H1 (cell line): Measurements from ENCODE around the gene SPAG16. TPM values are rescaled to one million over a fixed set of nuclear protein-coding genes. Genes with fewer than 3 reads are reported as not detected.

Experiments used
- CTCF ChIA-PET: fragments of 300-600 bp; sonication (Branson Sonifier 250); formaldehyde crosslinking; loops from one replicate; lab custom pipeline; 2021; ENCODE audit not compliant: partially characterized antibody; lab: Charles Lee
- POLR2A ChIA-PET: fragments of 300-600 bp; sonication (Branson Sonifier 250); formaldehyde crosslinking; loops from one replicate; lab custom pipeline; 2021; ENCODE audit warnings: inconsistent platforms; ENCODE audit not compliant: partially characterized antibody; lab: Charles Lee
- DNase-seq, 2 experiments: peaks; one replicate each; pipeline versions ENCODE4 v3.0.0 to v3.0.0-alpha.2; 2010 to 2022; ENCODE audit warnings: low spot score in 2 of 2, low read depth in 1 of 2, mixed read lengths in 1 of 2
- FAIRE-seq: peaks from 2 replicates; lab custom pipeline; 2011; peaks lifted over from hg19 to GRCh38; lab: Jason Lieb, UNC
- H2AFZ ChIP-seq: 2 replicates; pipeline ENCODE4 v1.8.1; 2012; ENCODE audit warnings: low read length, inconsistent platforms
- H2AK5ac ChIP-seq: 2 replicates; pipeline ENCODE4 v1.6.1; 2013; ENCODE audit warnings: low read depth, low read length
- H2BK120ac ChIP-seq: replicated peaks from 2 replicates; pipeline ENCODE3; 2013; ENCODE audit warnings: low read depth, low read length, inconsistent platforms
- H2BK12ac ChIP-seq: 2 replicates; pipeline ENCODE4 v1.6.1; 2013; ENCODE audit warnings: low read depth, low read length
- H2BK15ac ChIP-seq: 2 replicates; pipeline ENCODE4 v1.6.1; 2013; ENCODE audit warnings: low read length
- H2BK20ac ChIP-seq: 2 replicates; pipeline ENCODE4 v1.6.1; 2013; ENCODE audit warnings: low read length
- H2BK5ac ChIP-seq: 2 replicates; pipeline ENCODE4 v1.6.1; 2013; ENCODE audit warnings: low read depth, low read length
- H3K14ac ChIP-seq: 2 replicates; pipeline ENCODE4 v1.6.1; 2013; ENCODE audit warnings: inconsistent platforms; ENCODE audit not compliant: insufficient read length
- H3K18ac ChIP-seq: 2 replicates; pipeline ENCODE4 v1.6.1; 2013; ENCODE audit warnings: low read length; ENCODE audit errors: extremely low read depth
- H3K23ac ChIP-seq: 2 replicates; pipeline ENCODE4 v1.6.1; 2013; ENCODE audit warnings: inconsistent platforms; ENCODE audit not compliant: insufficient read length
- H3K23me2 ChIP-seq: 2 replicates; pipeline ENCODE4 v1.6.1; 2013; ENCODE audit warnings: low read depth, low read length
- H3K27ac ChIP-seq: 2 replicates; pipeline ENCODE4 v1.6.1; 2011; ENCODE audit warnings: low read depth, low read length, inconsistent platforms
- H3K27me3 ChIP-seq, 4 experiments: replicated peaks in 1 of 4; 1 replicate in 1 of 4; 2 replicates in 3 of 4; pipeline versions ENCODE4 v1.6.1 to v1.8.1; 2011 to 2013; ENCODE audit warnings: low read length in 3 of 4, mild to moderate bottlenecking in 3 of 4, inconsistent platforms in 2 of 4, mixed read lengths in 2 of 4, moderate library complexity in 1 of 4; ENCODE audit not compliant: control insufficient read depth in 3 of 4, insufficient read depth in 3 of 4; ENCODE audit errors: extremely low read depth in 1 of 4
- H3K36me3 ChIP-seq, 4 experiments: 2 replicates each; pipeline versions ENCODE4 v1.6.1 to v1.8.1; 2011 to 2013; ENCODE audit warnings: mild to moderate bottlenecking in 4 of 4, low read length in 3 of 4, moderate library complexity in 2 of 4, control low read depth in 1 of 4, inconsistent platforms in 1 of 4; ENCODE audit not compliant: insufficient read depth in 4 of 4, control insufficient read depth in 2 of 4
- H3K4ac ChIP-seq: replicated peaks from 2 replicates; pipeline ENCODE3; 2013; ENCODE audit warnings: low read length, low read depth, mixed read lengths, inconsistent platforms; ENCODE audit not compliant: insufficient read length
- H3K4me1 ChIP-seq, 4 experiments: replicated peaks in 1 of 4; 1 replicate in 1 of 4; 2 replicates in 3 of 4; pipeline versions ENCODE4 v1.6.1 to v1.8.1; 2011 to 2013; ENCODE audit warnings: low read length in 3 of 4, inconsistent platforms in 2 of 4, mixed read lengths in 1 of 4; ENCODE audit not compliant: insufficient read depth in 4 of 4, control insufficient read depth in 3 of 4
- H3K4me2 ChIP-seq, 2 experiments: 2 replicates each; pipeline versions ENCODE4 v1.6.1 to v1.8.1; 2011 to 2013; ENCODE audit warnings: low read depth in 2 of 2, low read length in 2 of 2, control low read depth in 1 of 2, inconsistent platforms in 1 of 2, mild to moderate bottlenecking in 1 of 2; ENCODE audit not compliant: insufficient read depth in 1 of 2
- H3K4me3 ChIP-seq, 4 experiments: fragments of 200-600, 300-600 bp in 1 of 4; sonication (generic), shearing (Covaris generic), sonication (Bioruptor Twin) in 1 of 4; 2 replicates each; pipeline versions ENCODE4 v1.5.1 to v1.8.1; 2011 to 2016; ENCODE audit warnings: low read length in 4 of 4, low read depth in 3 of 4, control low read depth in 2 of 4, inconsistent platforms in 2 of 4, mild to moderate bottlenecking in 2 of 4, mixed read lengths in 1 of 4, moderate library complexity in 1 of 4; ENCODE audit not compliant: insufficient read depth in 2 of 4; ENCODE audit errors: extremely low read depth in 1 of 4
- H3K56ac ChIP-seq: replicated peaks from 2 replicates; pipeline ENCODE3; 2013; ENCODE audit warnings: low read depth, mild to moderate bottlenecking, mixed read lengths, low read length, inconsistent platforms; ENCODE audit not compliant: insufficient read length
- H3K79me1 ChIP-seq: 2 replicates; pipeline ENCODE4 v1.6.1; 2013; ENCODE audit warnings: low read depth, low read length, control low read depth
- H3K79me2 ChIP-seq, 2 experiments: 2 replicates each; pipeline versions ENCODE4 v1.6.1 to v1.8.1; 2012 to 2013; ENCODE audit warnings: low read length in 2 of 2, mild to moderate bottlenecking in 2 of 2, inconsistent platforms in 1 of 2; ENCODE audit not compliant: insufficient read depth in 2 of 2, control insufficient read depth in 1 of 2
- H3K9ac ChIP-seq, 4 experiments: replicated peaks in 1 of 4; 1 replicate in 1 of 4; 2 replicates in 3 of 4; pipeline versions ENCODE4 v1.6.1 to v1.8.1; 2011 to 2013; ENCODE audit warnings: low read depth in 3 of 4, low read length in 3 of 4, control low read depth in 2 of 4, mild to moderate bottlenecking in 2 of 4, moderate library complexity in 2 of 4, inconsistent platforms in 1 of 4; ENCODE audit errors: extremely low read depth in 1 of 4
- H3K9me3 ChIP-seq, 2 experiments: 2 replicates each; pipeline versions ENCODE4 v1.6.1 to v1.8.1; 2012 to 2013; ENCODE audit warnings: mild to moderate bottlenecking in 2 of 2, moderate library complexity in 2 of 2, control low read depth in 1 of 2, inconsistent platforms in 1 of 2, low read depth in 1 of 2, low read length in 1 of 2, mixed read lengths in 1 of 2; ENCODE audit not compliant: insufficient read depth in 2 of 2
- H4K20me1 ChIP-seq, 2 experiments: replicated peaks in 1 of 2; 2 replicates each; pipeline versions ENCODE3 to v1.8.1; 2011 to 2013; ENCODE audit warnings: inconsistent platforms in 2 of 2, low read length in 2 of 2, mild to moderate bottlenecking in 1 of 2; ENCODE audit not compliant: insufficient read depth in 2 of 2, control insufficient read depth in 1 of 2
- H4K5ac ChIP-seq: 2 replicates; pipeline ENCODE4 v1.6.1; 2013; ENCODE audit warnings: low read length, low read depth, mixed read lengths, inconsistent platforms; ENCODE audit not compliant: insufficient read length
- H4K8ac ChIP-seq: 2 replicates; pipeline ENCODE4 v1.8.0; 2013; ENCODE audit warnings: mild to moderate bottlenecking, moderate library complexity, low read length, inconsistent platforms; ENCODE audit not compliant: insufficient read depth; ENCODE audit errors: extremely low read depth
- H4K91ac ChIP-seq: replicated peaks from 2 replicates; pipeline ENCODE3; 2013; ENCODE audit warnings: low read length, mixed read lengths, inconsistent platforms; ENCODE audit not compliant: insufficient read length
- ASH2L ChIP-seq: fragments of 200-600, 300-600 bp; sonication (generic); IDR thresholded peaks from one replicate; pipeline ENCODE4 v1.7.1; 2017; ENCODE audit warnings: low read length
- CBX5 ChIP-seq: fragments of 300-800, 300-1000 bp; sonication (generic); IDR thresholded peaks from 2 replicates; pipeline ENCODE4 v1.7.1; 2016; ENCODE audit warnings: antibody characterized with exemption, low read length, low read depth
- EZH2 ChIP-seq: fragments of 200-600 bp; sonication (generic); IDR thresholded peaks from 2 replicates; pipeline ENCODE4 v1.7.1; 2012; ENCODE audit warnings: low read depth, mild to moderate bottlenecking, moderate library complexity, low read length, inconsistent platforms; ENCODE audit not compliant: severe bottlenecking
- RAD21 ChIP-seq, 2 experiments: IDR thresholded peaks in 1 of 2; conservative IDR thresholded peaks in 1 of 2; 2 replicates each; pipeline ENCODE4 v1.6.1; 2011; ENCODE audit warnings: low read depth in 2 of 2, low read length in 2 of 2, improper control_type of control experiment in 1 of 2, inconsistent platforms in 1 of 2, mild to moderate bottlenecking in 1 of 2, moderate library complexity in 1 of 2
- RXRA ChIP-seq: IDR thresholded peaks from 2 replicates; pipeline ENCODE4 v1.6.1; 2011; ENCODE audit warnings: low read depth, mild to moderate bottlenecking, low read length, moderate library complexity; ENCODE audit not compliant: insufficient read depth
- SIN3A ChIP-seq, 2 experiments: IDR thresholded peaks in 1 of 2; conservative IDR thresholded peaks in 1 of 2; 2 replicates each; pipeline ENCODE4 v1.6.1; 2011 to 2012; ENCODE audit warnings: low read length in 2 of 2, improper control_type of control experiment in 1 of 2, low read depth in 1 of 2, mild to moderate bottlenecking in 1 of 2
- SIX5 ChIP-seq: IDR thresholded peaks from 2 replicates; pipeline ENCODE4 v1.6.1; 2011; ENCODE audit warnings: mild to moderate bottlenecking, low read depth, low read length
- SUZ12 ChIP-seq: fragments of 200-600 bp; sonication (generic); IDR thresholded peaks from 2 replicates; pipeline ENCODE4 v1.6.1; 2012; ENCODE audit warnings: mild to moderate bottlenecking, inconsistent platforms, low read length, moderate library complexity, mixed read lengths
- polyA plus RNA-seq, 7 experiments: library from polyadenylated mRNA; depleted of rRNA in 3 of 7; stranded (reverse) in 5 of 7; unstranded in 2 of 7; fragments of >200 nt in 5 of 7; fragments of 200-250 nt in 2 of 7; gene quantifications; 1 replicate in 5 of 7; 2 replicates in 1 of 7; 4 replicates in 1 of 7; pipeline versions ENCODE4 v1.2.1 to v1.2.3, GENCODE V29; 2011 to 2013; ENCODE audit warnings: missing spikeins in 2 of 7, mixed read lengths in 2 of 7
- total RNA-seq: library from RNA; stranded (reverse); fragmentation: NEBNext Ultra II Directional; extraction: Animal tissue kit (Norgen Biotek cat#: 25700); gene quantifications from 2 replicates; pipeline ENCODE4 v1.2.1, GENCODE V29; 2021
- TF ChIP-seq, protein P1 (sequence below): IDR thresholded peaks from 2 replicates; pipeline ENCODE4 v1.6.1; 2012; ENCODE audit warnings: inconsistent platforms
- TF ChIP-seq, protein P2 (sequence below), 3 experiments: IDR thresholded peaks; 1 replicate in 2 of 3; 2 replicates in 1 of 3; pipeline versions ENCODE4 v1.5.1 to v1.6.1; 2011; ENCODE audit warnings: low read length in 3 of 3, mild to moderate bottlenecking in 3 of 3, inconsistent platforms in 2 of 3, low read depth in 1 of 3, moderate library complexity in 1 of 3; ENCODE audit not compliant: insufficient read depth in 1 of 3; ENCODE audit errors: control extremely low read depth in 1 of 3

SPAG16 gene
- total and polyA plus RNA-seq, 2 of the 8 experiments (the other 6 are each of a cell fraction or from before 2014, with no cell fraction given), result 6.0 to 14.9 TPM

DNA sequence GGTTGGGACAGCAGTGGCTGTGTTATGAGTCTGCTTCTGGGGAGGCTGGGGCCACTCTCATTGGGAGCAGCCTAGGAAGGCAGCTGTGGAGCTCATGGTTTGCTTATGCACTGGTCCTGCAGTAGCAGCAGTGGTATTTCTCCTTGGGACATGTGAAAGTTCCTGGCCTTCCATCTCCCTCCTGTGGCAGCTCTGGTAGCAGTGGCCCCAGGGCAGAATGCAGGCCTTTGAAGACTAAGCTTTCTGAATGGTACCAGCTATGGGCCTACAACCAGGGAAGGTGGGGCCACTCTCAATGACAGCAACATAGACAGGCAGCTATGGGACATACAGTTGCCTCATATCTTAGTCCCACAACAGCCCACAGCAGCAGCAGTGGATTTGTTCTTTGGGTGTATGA lies 1009.3 kb downstream of the SPAG16 start:
- Histone ChIP-seq H3K56ac (no peak overlapping the region), H2BK12ac (no peak overlapping the region), H3K23me2 (no peaks in the 10 kb centered on the region), H4K91ac (no peak overlapping the region), H2BK5ac (no peak overlapping the region), H3K9me3 (no peaks in the 10 kb centered on the region), H3K27me3 (no peaks in the 10 kb centered on the region), H4K8ac (no peak overlapping the region), H4K5ac (no peak overlapping the region), H2AFZ (no peak overlapping the region), H2AK5ac (no peak overlapping the region), H2BK120ac (no peak overlapping the region), H2BK15ac (no peak overlapping the region), H3K14ac (no peak overlapping the region), H3K27ac (no peak overlapping the region), H3K4ac (no peak overlapping the region), H3K18ac (no peak overlapping the region), H3K4me1 (no peaks in the 10 kb centered on the region), H3K23ac (no peak overlapping the region), H3K9ac (no peak overlapping the region), H3K79me1 (no peaks in the 10 kb centered on the region), H3K36me3 (no peaks in the 10 kb centered on the region), H3K79me2 (no peaks in the 10 kb centered on the region), H3K4me3 (no peak overlapping the region), H4K20me1 (no peaks in the 10 kb centered on the region), H2BK20ac (no peak overlapping the region), H3K4me2 (no peak overlapping the region)
- DNase-seq, result no peak
- ChIA-PET CTCF (interaction anchor here (0.5 to 2.1 kb wide), 13 partner anchors 9 to 278 kb away, joined by 3 to 14 read pairs (median 3); no protein-coding TSS in a partner anchor), POLR2A (no interaction called here)
- no peak for FAIRE-seq
- TF ChIP-seq RXRA, result no peak
- TF ChIP-seq SUZ12, result no peak
- no peak for TF ChIP-seq SIN3A (conservative IDR thresholded peaks at IDR 0.05 in 1 of 2, IDR thresholded peaks at IDR 0.05 in 1 of 2; ENCODE audit: low read depth in 1 of 2, low read length in 2 of 2)
- TF ChIP-seq CBX5, result no peak
- TF ChIP-seq, protein P1, sequence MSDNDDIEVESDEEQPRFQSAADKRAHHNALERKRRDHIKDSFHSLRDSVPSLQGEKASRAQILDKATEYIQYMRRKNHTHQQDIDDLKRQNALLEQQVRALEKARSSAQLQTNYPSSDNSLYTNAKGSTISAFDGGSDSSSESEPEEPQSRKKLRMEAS, result no peak
- TF ChIP-seq EZH2, result no peak
- TF ChIP-seq SIX5, result no peak
- peak; percentile 47 to 64 for TF ChIP-seq RAD21 (IDR thresholded peaks at IDR 0.05 in 1 of 2, conservative IDR thresholded peaks at IDR 0.05 in 1 of 2; ENCODE audit: low read depth in 2 of 2, low read length in 2 of 2)
- TF ChIP-seq, protein P2, sequence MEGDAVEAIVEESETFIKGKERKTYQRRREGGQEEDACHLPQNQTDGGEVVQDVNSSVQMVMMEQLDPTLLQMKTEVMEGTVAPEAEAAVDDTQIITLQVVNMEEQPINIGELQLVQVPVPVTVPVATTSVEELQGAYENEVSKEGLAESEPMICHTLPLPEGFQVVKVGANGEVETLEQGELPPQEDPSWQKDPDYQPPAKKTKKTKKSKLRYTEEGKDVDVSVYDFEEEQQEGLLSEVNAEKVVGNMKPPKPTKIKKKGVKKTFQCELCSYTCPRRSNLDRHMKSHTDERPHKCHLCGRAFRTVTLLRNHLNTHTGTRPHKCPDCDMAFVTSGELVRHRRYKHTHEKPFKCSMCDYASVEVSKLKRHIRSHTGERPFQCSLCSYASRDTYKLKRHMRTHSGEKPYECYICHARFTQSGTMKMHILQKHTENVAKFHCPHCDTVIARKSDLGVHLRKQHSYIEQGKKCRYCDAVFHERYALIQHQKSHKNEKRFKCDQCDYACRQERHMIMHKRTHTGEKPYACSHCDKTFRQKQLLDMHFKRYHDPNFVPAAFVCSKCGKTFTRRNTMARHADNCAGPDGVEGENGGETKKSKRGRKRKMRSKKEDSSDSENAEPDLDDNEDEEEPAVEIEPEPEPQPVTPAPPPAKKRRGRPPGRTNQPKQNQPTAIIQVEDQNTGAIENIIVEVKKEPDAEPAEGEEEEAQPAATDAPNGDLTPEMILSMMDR (IDR thresholded peaks at IDR 0.05; ENCODE audit: control extremely low read depth in 1 of 3, insufficient read depth in 1 of 3, low read depth in 1 of 3, low read length in 3 of 3), result peak in 2 of 3 experiments; percentile 18 to 42; a peak in 2 of 4 replicates
- no peak for TF ChIP-seq ASH2L
